WTC11 (cell line): ENCODE data around the gene TTC38. TPM values are rescaled to one million over a fixed set of nuclear protein-coding genes. Genes with fewer than 3 reads are reported as not detected.

Experiments used
- ATAC-seq: fragments of 200-7000 bp; cut with Tn5 transposase; 2 replicates; pipeline ENCODE4 v1.10.0; 2021; ENCODE audit warnings: mild to moderate bottlenecking, moderate library complexity
- CTCF ChIA-PET: fragments of 300-600 bp; sonication (Branson Sonifier 250); formaldehyde crosslinking; loops from one replicate; lab custom pipeline; 2021; ENCODE audit warnings: antibody characterized with exemption; lab: Charles Lee
- POLR2A ChIA-PET: fragments of 350-600 bp; sonication (Branson Sonifier 250); formaldehyde crosslinking; loops from one replicate; lab custom pipeline; 2021; ENCODE audit warnings: antibody characterized with exemption; lab: Charles Lee
- DNase-seq: peaks from one replicate; pipeline ENCODE4 v3.0.0; 2021; ENCODE audit warnings: low spot score
- H3K27ac Mint-ChIP-seq: 2 replicates; pipeline ENCODE4 v1.8.0; 2021; ENCODE audit warnings: mixed read lengths
- H3K27me3 Mint-ChIP-seq: 2 replicates; pipeline ENCODE4 v1.8.0; 2021; ENCODE audit warnings: low read depth, mild to moderate bottlenecking, moderate library complexity, mixed read lengths
- H3K36me3 Mint-ChIP-seq: 2 replicates; pipeline ENCODE4 v1.8.0; 2021; ENCODE audit warnings: mixed read lengths
- H3K4me1 Mint-ChIP-seq: 2 replicates; pipeline ENCODE4 v1.8.0; 2022; ENCODE audit warnings: mixed read lengths
- H3K4me3 Mint-ChIP-seq: 2 replicates; pipeline ENCODE4 v1.8.0; 2021; ENCODE audit warnings: mild to moderate bottlenecking, moderate library complexity, mixed read lengths
- H3K9me3 Mint-ChIP-seq: 2 replicates; pipeline ENCODE4 v1.8.0; 2021; ENCODE audit warnings: mixed read lengths
- EMX1 ChIP-seq: fragments of 250-450 bp; sonication (Bioruptor Pico); IDR thresholded peaks from 2 replicates; pipeline ENCODE4 v1.8.0; 2021; ENCODE audit warnings: mild to moderate bottlenecking
- ETV6 ChIP-seq: sonication (generic); formaldehyde crosslinking; IDR thresholded peaks from 2 replicates; pipeline ENCODE4 v1.8.1; 2022; ENCODE audit warnings: mild to moderate bottlenecking, missing genetic modification reagents
- FOXK1 ChIP-seq: sonication (generic); formaldehyde crosslinking; IDR thresholded peaks from 2 replicates; pipeline ENCODE4 v1.8.0; 2022; ENCODE audit warnings: mild to moderate bottlenecking, moderate library complexity, missing genetic modification reagents
- GABPB1 ChIP-seq: sonication (generic); formaldehyde crosslinking; IDR thresholded peaks from 2 replicates; pipeline ENCODE4 v1.8.1; 2023; ENCODE audit warnings: mild to moderate bottlenecking, missing genetic modification reagents
- GRHL2 ChIP-seq: fragments of 250-450 bp; sonication (Bioruptor Pico); IDR thresholded peaks from 2 replicates; pipeline ENCODE4 v1.8.0; 2022; ENCODE audit warnings: mild to moderate bottlenecking, moderate library complexity; ENCODE audit not compliant: insufficient replicate concordance, severe bottlenecking
- KAT7 ChIP-seq: sonication (generic); formaldehyde crosslinking; IDR thresholded peaks from 2 replicates; pipeline ENCODE4 v1.8.1; 2023; ENCODE audit warnings: missing genetic modification reagents, mild to moderate bottlenecking, borderline replicate concordance
- NR1H2 ChIP-seq: sonication (generic); formaldehyde crosslinking; IDR thresholded peaks from 2 replicates; pipeline ENCODE4 v1.9.0; 2021; ENCODE audit warnings: mild to moderate bottlenecking, moderate library complexity, missing genetic modification reagents
- PRDM15 ChIP-seq: sonication (generic); formaldehyde crosslinking; IDR thresholded peaks from 2 replicates; pipeline ENCODE4 v1.8.0; 2022; ENCODE audit warnings: missing genetic modification reagents
- PREB ChIP-seq: sonication (generic); formaldehyde crosslinking; IDR thresholded peaks from 2 replicates; pipeline ENCODE4 v1.8.1; 2022; ENCODE audit warnings: mild to moderate bottlenecking, missing genetic modification reagents, moderate library complexity, borderline replicate concordance
- RORB ChIP-seq: fragments of 250-450 bp; sonication (Bioruptor Pico); IDR thresholded peaks from 2 replicates; pipeline ENCODE4 v1.9.0; 2021; ENCODE audit warnings: mild to moderate bottlenecking
- TP53 ChIP-seq: sonication (generic); formaldehyde crosslinking; IDR thresholded peaks from 2 replicates; pipeline ENCODE4 v1.8.1; 2023; ENCODE audit warnings: mild to moderate bottlenecking, missing genetic modification reagents
- ZNF396 ChIP-seq: fragments of 250-450 bp; sonication (Bioruptor Pico); IDR thresholded peaks from 2 replicates; pipeline ENCODE4 v1.8.0; 2021; ENCODE audit warnings: mild to moderate bottlenecking, moderate library complexity, borderline replicate concordance
- ZNF416 ChIP-seq: fragments of 250-450 bp; sonication (Bioruptor Pico); IDR thresholded peaks from 2 replicates; pipeline ENCODE4 v1.9.0; 2021; ENCODE audit warnings: mild to moderate bottlenecking, inconsistent platforms
- ZNF671 ChIP-seq: fragments of 250-450 bp; sonication (Bioruptor Pico); IDR thresholded peaks from 2 replicates; pipeline ENCODE4 v1.8.0; 2021; ENCODE audit warnings: mild to moderate bottlenecking
- total RNA-seq: library from RNA; stranded (reverse); gene quantifications from 3 replicates; pipeline ENCODE4 v1.2.3, GENCODE V29; 2021
- TF ChIP-seq, protein P1 (sequence below): sonication (generic); formaldehyde crosslinking; IDR thresholded peaks from 2 replicates; pipeline ENCODE4 v1.8.1; 2023; ENCODE audit warnings: mild to moderate bottlenecking, missing genetic modification reagents
- TF ChIP-seq, protein P2 (sequence below): sonication (generic); formaldehyde crosslinking; IDR thresholded peaks from 2 replicates; pipeline ENCODE4 v1.8.1; 2023; ENCODE audit warnings: mild to moderate bottlenecking, missing genetic modification reagents, moderate library complexity
- TF ChIP-seq, protein P3 (sequence below): fragments of 200-600 bp; IDR thresholded peaks from 2 replicates; pipeline ENCODE4 v1.8.0; 2022; ENCODE audit warnings: antibody characterized with exemption
- TF ChIP-seq, protein P4 (sequence below): fragments of 250-450 bp; sonication (Bioruptor Pico); IDR thresholded peaks from 2 replicates; pipeline ENCODE4 v1.8.0; 2021; ENCODE audit warnings: mild to moderate bottlenecking

TTC38 gene
- total RNA-seq, 1 experiment from 2014 or later: 20.7 TPM

- DNase-seq (no peak), ATAC-seq (no peak)
- ChIA-PET POLR2A (no interaction called here), CTCF (no interaction called here)
- no peak overlapping the region for H3K27ac Mint-ChIP-seq
- H3K9me3 Mint-ChIP-seq: no peaks in the 10 kb centered on the region
- no peak overlapping the region for H3K4me3 Mint-ChIP-seq
- H3K36me3 Mint-ChIP-seq: peaks cover 10% of the 10 kb centered on the region
- no peaks in the 10 kb centered on the region; the same call in 1 of the 2 replicates for H3K27me3 Mint-ChIP-seq
- no peak for TF ChIP-seq NR1H2 (CRISPR knock-in tag)
- TF ChIP-seq TP53 (CRISPR knock-in tag): no peak
- no peak for TF ChIP-seq PREB
- TF ChIP-seq, protein P1, sequence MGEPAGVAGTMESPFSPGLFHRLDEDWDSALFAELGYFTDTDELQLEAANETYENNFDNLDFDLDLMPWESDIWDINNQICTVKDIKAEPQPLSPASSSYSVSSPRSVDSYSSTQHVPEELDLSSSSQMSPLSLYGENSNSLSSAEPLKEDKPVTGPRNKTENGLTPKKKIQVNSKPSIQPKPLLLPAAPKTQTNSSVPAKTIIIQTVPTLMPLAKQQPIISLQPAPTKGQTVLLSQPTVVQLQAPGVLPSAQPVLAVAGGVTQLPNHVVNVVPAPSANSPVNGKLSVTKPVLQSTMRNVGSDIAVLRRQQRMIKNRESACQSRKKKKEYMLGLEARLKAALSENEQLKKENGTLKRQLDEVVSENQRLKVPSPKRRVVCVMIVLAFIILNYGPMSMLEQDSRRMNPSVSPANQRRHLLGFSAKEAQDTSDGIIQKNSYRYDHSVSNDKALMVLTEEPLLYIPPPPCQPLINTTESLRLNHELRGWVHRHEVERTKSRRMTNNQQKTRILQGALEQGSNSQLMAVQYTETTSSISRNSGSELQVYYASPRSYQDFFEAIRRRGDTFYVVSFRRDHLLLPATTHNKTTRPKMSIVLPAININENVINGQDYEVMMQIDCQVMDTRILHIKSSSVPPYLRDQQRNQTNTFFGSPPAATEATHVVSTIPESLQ (CRISPR knock-in tag): no peak
- TF ChIP-seq GRHL2 (CRISPR knock-in tag): no peak
- TF ChIP-seq FOXK1 (CRISPR knock-in tag): no peak
- no peak for TF ChIP-seq ZNF416
- TF ChIP-seq GABPB1: no peak
- no peak for TF ChIP-seq PRDM15 (CRISPR knock-in tag)
- no peak for TF ChIP-seq ZNF671
- no peak for TF ChIP-seq RORB (CRISPR knock-in tag)
- no peak for TF ChIP-seq ETV6
- no peak for TF ChIP-seq ZNF396
- TF ChIP-seq, protein P2, sequence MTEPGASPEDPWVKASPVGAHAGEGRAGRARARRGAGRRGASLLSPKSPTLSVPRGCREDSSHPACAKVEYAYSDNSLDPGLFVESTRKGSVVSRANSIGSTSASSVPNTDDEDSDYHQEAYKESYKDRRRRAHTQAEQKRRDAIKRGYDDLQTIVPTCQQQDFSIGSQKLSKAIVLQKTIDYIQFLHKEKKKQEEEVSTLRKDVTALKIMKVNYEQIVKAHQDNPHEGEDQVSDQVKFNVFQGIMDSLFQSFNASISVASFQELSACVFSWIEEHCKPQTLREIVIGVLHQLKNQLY (CRISPR knock-in tag): no peak
- TF ChIP-seq, protein P3, sequence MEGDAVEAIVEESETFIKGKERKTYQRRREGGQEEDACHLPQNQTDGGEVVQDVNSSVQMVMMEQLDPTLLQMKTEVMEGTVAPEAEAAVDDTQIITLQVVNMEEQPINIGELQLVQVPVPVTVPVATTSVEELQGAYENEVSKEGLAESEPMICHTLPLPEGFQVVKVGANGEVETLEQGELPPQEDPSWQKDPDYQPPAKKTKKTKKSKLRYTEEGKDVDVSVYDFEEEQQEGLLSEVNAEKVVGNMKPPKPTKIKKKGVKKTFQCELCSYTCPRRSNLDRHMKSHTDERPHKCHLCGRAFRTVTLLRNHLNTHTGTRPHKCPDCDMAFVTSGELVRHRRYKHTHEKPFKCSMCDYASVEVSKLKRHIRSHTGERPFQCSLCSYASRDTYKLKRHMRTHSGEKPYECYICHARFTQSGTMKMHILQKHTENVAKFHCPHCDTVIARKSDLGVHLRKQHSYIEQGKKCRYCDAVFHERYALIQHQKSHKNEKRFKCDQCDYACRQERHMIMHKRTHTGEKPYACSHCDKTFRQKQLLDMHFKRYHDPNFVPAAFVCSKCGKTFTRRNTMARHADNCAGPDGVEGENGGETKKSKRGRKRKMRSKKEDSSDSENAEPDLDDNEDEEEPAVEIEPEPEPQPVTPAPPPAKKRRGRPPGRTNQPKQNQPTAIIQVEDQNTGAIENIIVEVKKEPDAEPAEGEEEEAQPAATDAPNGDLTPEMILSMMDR: no peak
- TF ChIP-seq, protein P4, sequence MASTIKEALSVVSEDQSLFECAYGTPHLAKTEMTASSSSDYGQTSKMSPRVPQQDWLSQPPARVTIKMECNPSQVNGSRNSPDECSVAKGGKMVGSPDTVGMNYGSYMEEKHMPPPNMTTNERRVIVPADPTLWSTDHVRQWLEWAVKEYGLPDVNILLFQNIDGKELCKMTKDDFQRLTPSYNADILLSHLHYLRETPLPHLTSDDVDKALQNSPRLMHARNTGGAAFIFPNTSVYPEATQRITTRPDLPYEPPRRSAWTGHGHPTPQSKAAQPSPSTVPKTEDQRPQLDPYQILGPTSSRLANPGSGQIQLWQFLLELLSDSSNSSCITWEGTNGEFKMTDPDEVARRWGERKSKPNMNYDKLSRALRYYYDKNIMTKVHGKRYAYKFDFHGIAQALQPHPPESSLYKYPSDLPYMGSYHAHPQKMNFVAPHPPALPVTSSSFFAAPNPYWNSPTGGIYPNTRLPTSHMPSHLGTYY (CRISPR knock-in tag): no peak
- no peak for TF ChIP-seq EMX1 (CRISPR knock-in tag)
- TF ChIP-seq KAT7 (CRISPR knock-in tag): no peak
- peaks cover 16% of the 10 kb centered on the region for H3K4me1 Mint-ChIP-seq
Observed at GRCh38 chr22:46292732-46293131, 24.9 kb downstream of the TTC38 start.
